Measurements from ENCODE around the gene MTF1.

- TF ChIP-seq CTCF (conservative IDR thresholded peaks at IDR 0.05) (no peak), EZH2 (IDR thresholded peaks at IDR 0.05; ENCODE audit: low read depth) (no peak)
These were observed 373 bp downstream of the MTF1 start for GRCh38 chr1:37858931-37859506.

Measured in PC-9 (cell line).